NB4 (cell line): ENCODE measurements around the gene MYZAP.
"Not testable (repeated sequence)": the region's sequence is repeated elsewhere in the genome, so short reads cannot be mapped to it uniquely, and the experiment has no call there.

Experiments used
- CTCF ChIP-seq: IDR thresholded peaks from one replicate; pipeline ENCODE4 v1.5.1; 2012; ENCODE audit warnings: low read depth, low read length
- MYC ChIP-seq: IDR thresholded peaks from 2 replicates; pipeline ENCODE4 v1.6.1; 2011; ENCODE audit warnings: low read depth, low read length
- POLR2A ChIP-seq: IDR thresholded peaks from 2 replicates; pipeline ENCODE4 v1.6.1; 2011; ENCODE audit warnings: mild to moderate bottlenecking; ENCODE audit not compliant: insufficient read length; ENCODE audit errors: extremely low read depth

DNA sequence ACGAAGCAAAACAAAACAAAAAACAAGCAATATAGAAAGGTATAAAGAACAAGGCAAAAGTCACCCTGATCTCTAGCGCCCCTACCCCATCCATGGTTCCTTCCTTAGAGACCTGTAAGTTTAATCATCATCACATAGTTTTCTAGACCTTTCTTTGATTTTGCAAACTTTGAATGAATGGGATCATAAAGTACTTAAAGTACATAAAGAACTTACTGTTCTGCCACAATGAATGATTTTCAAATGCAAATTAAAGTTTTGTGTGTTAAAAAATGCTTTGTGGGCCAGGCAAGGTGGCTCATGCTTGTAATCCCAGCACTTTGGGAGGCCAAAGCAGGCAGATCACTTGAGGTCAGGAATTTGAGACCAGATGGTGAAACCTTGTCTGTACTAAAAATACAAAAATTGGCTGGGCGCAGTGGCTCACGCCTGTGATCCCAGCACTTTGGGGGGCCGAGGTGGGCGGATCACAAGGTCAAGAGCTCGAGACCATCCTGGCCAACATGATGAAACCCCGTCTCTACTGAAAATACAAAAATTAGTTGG lies 24.3 kb downstream of the MYZAP start:
- TF ChIP-seq POLR2A, CTCF, MYC: not testable (repeated sequence)
